Measurements from ENCODE around the gene ABCB4. TPM values are rescaled to one million over a fixed set of nuclear protein-coding genes. Genes with fewer than 3 reads are reported as not detected.
A peak's percentile ranks its signal among the peaks of the same experiment; 100 is the strongest.
"Not testable (repeated sequence)": the region's sequence is repeated elsewhere in the genome, so short reads cannot be mapped to it uniquely, and the experiment has no call there.

ABCB4 gene
- total RNA-seq, 1 experiment from 2014 or later, result not detected

DNA sequence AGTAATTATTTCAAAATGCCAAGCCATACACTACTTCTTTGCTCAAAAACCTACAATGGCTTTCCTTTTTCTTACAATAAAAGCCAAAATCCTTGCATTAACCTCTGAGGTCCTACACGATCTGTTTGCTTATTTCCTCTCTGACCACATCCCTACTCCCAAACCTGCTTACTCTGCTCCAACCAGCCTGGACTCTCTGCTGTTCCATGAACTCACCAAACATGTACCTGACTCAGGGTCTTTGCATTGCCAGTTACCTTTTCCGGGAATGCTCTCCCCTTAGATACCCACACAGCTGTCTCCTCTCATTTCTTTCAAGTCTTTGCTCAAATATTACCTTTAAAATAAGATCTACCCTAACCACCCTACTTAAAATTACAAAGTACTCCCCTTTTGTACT lies 2.3 kb downstream of the ABCB4 start:
- H3K9me3 ChIP-seq (ENCODE audit: insufficient read depth, low read depth), result no peaks in the 10 kb centered on the region

DNA sequence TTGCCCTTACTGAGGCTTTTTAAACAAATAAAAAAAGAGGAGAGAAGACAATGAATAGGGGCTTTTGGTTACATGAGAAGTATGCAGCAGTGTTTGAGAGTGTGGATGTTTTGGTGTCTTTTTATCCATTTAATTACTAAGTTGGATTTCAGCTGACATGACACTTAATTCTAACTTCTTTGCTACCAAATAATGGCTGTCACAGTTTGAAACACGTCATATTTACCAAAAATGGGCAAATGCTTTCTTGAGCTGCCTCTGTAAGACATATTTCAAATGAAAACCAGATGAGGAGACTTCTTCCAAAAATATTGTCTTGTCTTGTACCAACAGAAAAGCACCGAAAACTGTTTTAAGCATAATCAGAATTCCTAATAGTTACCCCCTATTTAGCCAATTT lies 4.0 kb downstream of the ABCB4 start:
- POLR2A ChIA-PET (ENCODE audit: unreplicated experiment), result no interaction called here
- no peaks in the 10 kb centered on the region for H3K9me2 ChIP-seq (ENCODE audit: insufficient read depth)
- no peak overlapping the region for H3K4me2 ChIP-seq
- no peaks in the 10 kb centered on the region for H3F3A ChIP-seq (ENCODE audit: insufficient read depth, low read depth)
- no peaks in the 10 kb centered on the region for H3K4me1 ChIP-seq (replicated peaks; ENCODE audit: insufficient read depth)
- H2AFZ ChIP-seq, result no peak overlapping the region
- H3K79me2 ChIP-seq (ENCODE audit: low read depth), result no peaks in the 10 kb centered on the region
- no peaks in the 10 kb centered on the region for H4K20me1 ChIP-seq (ENCODE audit: insufficient read depth)
- DNase-seq, result no peak
- H3K36me3 ChIP-seq (ENCODE audit: low read depth), result no peaks in the 10 kb centered on the region
- BruUV-seq (replicated peaks), result no TSS peak
- intact Hi-C loops (cut with micrococcal nuclease; ENCODE audit: unreplicated experiment), result no loop called here
- H3K27me3 ChIP-seq (ENCODE audit: insufficient read depth, low read depth), result no peaks in the 10 kb centered on the region
- no peak overlapping the region for H3K4me3 ChIP-seq
- no peak for TF ChIP-seq EZH2 (IDR thresholded peaks at IDR 0.05; ENCODE audit: low read depth)
- TF ChIP-seq, protein P1, sequence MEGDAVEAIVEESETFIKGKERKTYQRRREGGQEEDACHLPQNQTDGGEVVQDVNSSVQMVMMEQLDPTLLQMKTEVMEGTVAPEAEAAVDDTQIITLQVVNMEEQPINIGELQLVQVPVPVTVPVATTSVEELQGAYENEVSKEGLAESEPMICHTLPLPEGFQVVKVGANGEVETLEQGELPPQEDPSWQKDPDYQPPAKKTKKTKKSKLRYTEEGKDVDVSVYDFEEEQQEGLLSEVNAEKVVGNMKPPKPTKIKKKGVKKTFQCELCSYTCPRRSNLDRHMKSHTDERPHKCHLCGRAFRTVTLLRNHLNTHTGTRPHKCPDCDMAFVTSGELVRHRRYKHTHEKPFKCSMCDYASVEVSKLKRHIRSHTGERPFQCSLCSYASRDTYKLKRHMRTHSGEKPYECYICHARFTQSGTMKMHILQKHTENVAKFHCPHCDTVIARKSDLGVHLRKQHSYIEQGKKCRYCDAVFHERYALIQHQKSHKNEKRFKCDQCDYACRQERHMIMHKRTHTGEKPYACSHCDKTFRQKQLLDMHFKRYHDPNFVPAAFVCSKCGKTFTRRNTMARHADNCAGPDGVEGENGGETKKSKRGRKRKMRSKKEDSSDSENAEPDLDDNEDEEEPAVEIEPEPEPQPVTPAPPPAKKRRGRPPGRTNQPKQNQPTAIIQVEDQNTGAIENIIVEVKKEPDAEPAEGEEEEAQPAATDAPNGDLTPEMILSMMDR (conservative IDR thresholded peaks at IDR 0.05), result no peak
- no peak overlapping the region for H3K27ac ChIP-seq
- no peaks in the 10 kb centered on the region for H3K9me3 ChIP-seq (ENCODE audit: insufficient read depth, low read depth)
- CTCF ChIA-PET, result no interaction called here

More for the DNA sequence above, 2.3 kb downstream of the ABCB4 start:
- Histone ChIP-seq H3K79me2 (ENCODE audit: low read depth) (no peaks in the 10 kb centered on the region), H2AFZ (no peak overlapping the region), H3K27ac (no peak overlapping the region), H3K4me2 (no peak overlapping the region), H3F3A (ENCODE audit: insufficient read depth, low read depth) (no peaks in the 10 kb centered on the region), H3K4me1 (replicated peaks; ENCODE audit: insufficient read depth) (no peaks in the 10 kb centered on the region), H3K9me2 (ENCODE audit: insufficient read depth) (no peaks in the 10 kb centered on the region), H3K4me3 (no peak overlapping the region), H3K36me3 (ENCODE audit: low read depth) (no peaks in the 10 kb centered on the region), H3K27me3 (ENCODE audit: insufficient read depth, low read depth) (no peaks in the 10 kb centered on the region), H4K20me1 (ENCODE audit: insufficient read depth) (no peaks in the 10 kb centered on the region)
- TF ChIP-seq, protein P1 (conservative IDR thresholded peaks at IDR 0.05), result no peak
- TF ChIP-seq EZH2 (IDR thresholded peaks at IDR 0.05; ENCODE audit: low read depth), result no peak
- CTCF ChIA-PET, result no interaction called here
- BruUV-seq (replicated peaks), result no TSS peak
- POLR2A ChIA-PET (ENCODE audit: unreplicated experiment), result no interaction called here
- DNase-seq, result no peak
- intact Hi-C loops (cut with micrococcal nuclease; ENCODE audit: unreplicated experiment), result no loop called here

DNA sequence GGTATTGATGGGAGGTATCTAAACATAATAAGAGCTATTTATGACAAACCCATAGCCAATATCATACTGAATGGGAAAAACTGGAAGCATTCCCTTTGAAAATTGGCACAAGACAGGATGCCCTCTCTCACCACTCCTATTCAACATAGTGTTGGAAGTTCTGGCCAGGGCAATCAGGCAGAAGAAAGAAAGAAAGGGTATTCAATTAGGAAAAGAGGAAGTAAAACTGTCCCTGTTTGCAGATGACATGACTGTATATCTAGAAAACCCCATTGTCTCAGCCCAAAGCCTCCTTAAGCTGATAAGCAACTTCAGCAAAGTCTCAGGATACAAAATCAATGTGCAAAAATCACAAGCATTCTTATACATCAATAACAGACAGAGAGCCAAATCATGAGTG lies 6.3 kb downstream of the ABCB4 start:
- H2AFZ ChIP-seq; H3K9me3 ChIP-seq (ENCODE audit: insufficient read depth, low read depth); BruUV-seq (replicated peaks); H3K4me2 ChIP-seq; H3K4me3 ChIP-seq; H4K20me1 ChIP-seq (ENCODE audit: insufficient read depth); H3K27ac ChIP-seq; DNase-seq; H3F3A ChIP-seq (ENCODE audit: insufficient read depth, low read depth); intact Hi-C loops (cut with micrococcal nuclease; ENCODE audit: unreplicated experiment); H3K36me3 ChIP-seq (ENCODE audit: low read depth); CTCF ChIA-PET; POLR2A ChIA-PET (ENCODE audit: unreplicated experiment); H3K79me2 ChIP-seq (ENCODE audit: low read depth); H3K9me2 ChIP-seq (ENCODE audit: insufficient read depth); H3K4me1 ChIP-seq (replicated peaks; ENCODE audit: insufficient read depth); H3K27me3 ChIP-seq (ENCODE audit: insufficient read depth, low read depth): not testable (repeated sequence)

DNA sequence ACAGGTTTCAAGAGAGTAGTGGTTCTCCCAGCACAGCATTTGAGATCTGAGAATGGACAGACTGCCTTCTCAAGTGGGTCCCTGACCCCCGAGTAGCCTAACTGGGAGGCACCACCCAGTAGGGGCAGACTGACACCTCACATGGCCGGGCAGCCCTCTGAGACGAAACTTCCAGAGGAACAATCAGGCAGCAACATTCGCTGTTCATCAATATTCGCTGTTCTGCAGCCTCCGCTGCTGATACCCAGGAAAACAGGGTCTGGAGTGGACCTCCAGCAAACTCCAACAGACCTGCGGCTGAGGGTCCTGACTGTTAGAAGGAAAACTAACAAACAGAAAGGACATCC lies 10.0 kb downstream of the ABCB4 start:
- POLR2A ChIA-PET (ENCODE audit: unreplicated experiment); H3K27me3 ChIP-seq (ENCODE audit: insufficient read depth, low read depth); H4K20me1 ChIP-seq (ENCODE audit: insufficient read depth); DNase-seq; BruUV-seq (replicated peaks); H2AFZ ChIP-seq; H3F3A ChIP-seq (ENCODE audit: insufficient read depth, low read depth); CTCF ChIA-PET; H3K4me1 ChIP-seq (replicated peaks; ENCODE audit: insufficient read depth); H3K27ac ChIP-seq; H3K36me3 ChIP-seq (ENCODE audit: low read depth); H3K9me3 ChIP-seq (ENCODE audit: insufficient read depth, low read depth); H3K4me3 ChIP-seq; H3K79me2 ChIP-seq (ENCODE audit: low read depth); intact Hi-C loops (cut with micrococcal nuclease; ENCODE audit: unreplicated experiment); H3K9me2 ChIP-seq (ENCODE audit: insufficient read depth): not testable (repeated sequence)
- H3K4me2 ChIP-seq, result peak overlapping the region; percentile 65; the same call in 1 of the 2 replicates

DNA sequence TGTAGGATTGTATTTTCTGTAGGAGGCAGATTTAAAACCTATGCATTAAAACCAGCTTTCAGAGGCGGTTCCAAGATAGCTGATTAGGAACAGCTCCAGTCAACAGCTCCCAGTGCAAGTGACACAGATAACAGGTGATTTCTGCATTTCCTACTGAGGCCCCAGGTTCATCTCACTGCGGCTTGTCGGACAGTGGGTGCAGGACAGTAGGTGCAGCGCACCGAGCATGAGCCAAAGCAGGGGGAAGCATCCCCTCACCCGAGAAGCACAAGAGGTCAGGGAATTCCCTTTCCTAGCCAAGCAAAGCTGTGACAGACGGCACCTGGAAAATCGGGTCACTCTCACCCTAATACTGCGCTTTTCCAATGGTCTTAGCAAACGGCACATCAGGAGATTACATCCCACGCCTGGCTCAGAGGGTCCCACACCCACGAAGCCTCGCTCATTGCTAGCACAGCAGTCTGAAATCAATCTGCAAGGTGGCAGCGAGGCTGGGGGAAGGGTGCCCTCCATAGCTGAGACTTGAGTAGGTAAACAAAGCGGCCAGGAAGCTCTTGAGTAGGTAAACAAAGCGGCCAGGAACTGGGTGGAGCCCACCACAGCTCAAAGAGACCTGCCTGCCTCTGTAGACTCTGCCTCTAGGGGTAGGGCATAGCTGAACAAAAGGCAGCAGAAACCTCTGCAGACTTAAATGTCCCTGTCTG lies 10.5 kb downstream of the ABCB4 start:
- H3K4me3 ChIP-seq; H3K36me3 ChIP-seq (ENCODE audit: low read depth); H3K27ac ChIP-seq; H3K9me3 ChIP-seq (ENCODE audit: insufficient read depth, low read depth); H4K20me1 ChIP-seq (ENCODE audit: insufficient read depth); H3K27me3 ChIP-seq (ENCODE audit: insufficient read depth, low read depth); H3F3A ChIP-seq (ENCODE audit: insufficient read depth, low read depth); H3K79me2 ChIP-seq (ENCODE audit: low read depth); BruUV-seq (replicated peaks); intact Hi-C loops (cut with micrococcal nuclease; ENCODE audit: unreplicated experiment); H3K9me2 ChIP-seq (ENCODE audit: insufficient read depth); POLR2A ChIA-PET (ENCODE audit: unreplicated experiment); H2AFZ ChIP-seq; H3K4me1 ChIP-seq (replicated peaks; ENCODE audit: insufficient read depth): not testable (repeated sequence)
- CTCF ChIA-PET, result interaction anchor here (0.6 kb wide), 1 partner anchor 78 kb away, joined by 3 read pairs; no protein-coding TSS in a partner anchor
- peak overlapping the region; percentile 65 for H3K4me2 ChIP-seq
- DNase-seq, result peak; percentile 49 to 53

Measured in PC-9 (cell line).